ENCODE results near the gene NTSR1. TPM values are rescaled to one million over a fixed set of nuclear protein-coding genes. Genes with fewer than 3 reads are reported as not detected.

Gene NTSR1
- total RNA-seq, 4 donors from 2014 or later, result 0.06 to 0.09 TPM; not detected in 2

DNA sequence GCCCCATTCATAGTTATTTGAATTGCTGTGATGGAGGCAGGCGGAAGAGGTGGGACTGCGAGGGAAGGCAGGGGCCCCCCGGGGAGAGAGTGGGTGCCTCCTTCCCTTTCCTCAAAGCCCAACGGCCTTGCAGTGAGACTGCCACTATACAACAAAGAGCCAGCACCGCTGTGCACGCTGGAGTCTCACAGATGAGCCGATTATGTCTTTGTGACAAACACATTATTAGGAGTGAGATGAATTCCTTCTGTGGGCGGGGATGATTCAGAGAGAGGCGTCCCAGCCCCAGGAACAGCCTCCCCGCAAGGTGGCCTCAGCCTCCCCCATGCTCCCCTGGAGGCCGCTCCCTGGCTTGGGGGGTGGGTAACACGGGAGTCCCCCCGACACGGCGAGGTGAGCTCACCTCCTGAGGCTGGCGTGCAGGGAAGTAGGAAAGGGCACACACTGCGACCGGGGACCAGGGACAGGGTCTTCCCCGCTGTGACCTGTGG lies 26.7 kb downstream of the NTSR1 start:
- Histone ChIP-seq H3K9me3 (no peaks in the 10 kb centered on the region), H3K4me3 (no peak overlapping the region), H3K27ac (no peak overlapping the region), H3K36me3 (no peaks in the 10 kb centered on the region), H3K27me3 (peaks cover 0 to 83% (median 0%) of the 10 kb centered on the region in 4 donors), H3K4me1 (peaks cover under 1 to 23% (median 12%) of the 10 kb centered on the region in 3 donors)
- intact Hi-C loops (cut with DNase I), result no loop called here
- TF ChIP-seq, protein P1, sequence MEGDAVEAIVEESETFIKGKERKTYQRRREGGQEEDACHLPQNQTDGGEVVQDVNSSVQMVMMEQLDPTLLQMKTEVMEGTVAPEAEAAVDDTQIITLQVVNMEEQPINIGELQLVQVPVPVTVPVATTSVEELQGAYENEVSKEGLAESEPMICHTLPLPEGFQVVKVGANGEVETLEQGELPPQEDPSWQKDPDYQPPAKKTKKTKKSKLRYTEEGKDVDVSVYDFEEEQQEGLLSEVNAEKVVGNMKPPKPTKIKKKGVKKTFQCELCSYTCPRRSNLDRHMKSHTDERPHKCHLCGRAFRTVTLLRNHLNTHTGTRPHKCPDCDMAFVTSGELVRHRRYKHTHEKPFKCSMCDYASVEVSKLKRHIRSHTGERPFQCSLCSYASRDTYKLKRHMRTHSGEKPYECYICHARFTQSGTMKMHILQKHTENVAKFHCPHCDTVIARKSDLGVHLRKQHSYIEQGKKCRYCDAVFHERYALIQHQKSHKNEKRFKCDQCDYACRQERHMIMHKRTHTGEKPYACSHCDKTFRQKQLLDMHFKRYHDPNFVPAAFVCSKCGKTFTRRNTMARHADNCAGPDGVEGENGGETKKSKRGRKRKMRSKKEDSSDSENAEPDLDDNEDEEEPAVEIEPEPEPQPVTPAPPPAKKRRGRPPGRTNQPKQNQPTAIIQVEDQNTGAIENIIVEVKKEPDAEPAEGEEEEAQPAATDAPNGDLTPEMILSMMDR (IDR thresholded peaks at IDR 0.05), result no peak
- TF ChIP-seq POLR2A (IDR thresholded peaks at IDR 0.05), result no peak
- WGBS, 2 donors, result 17 to 32% methylated on average over 5 to 7 of the region's 19 CpGs
- DNase-seq, result no peak

DNA sequence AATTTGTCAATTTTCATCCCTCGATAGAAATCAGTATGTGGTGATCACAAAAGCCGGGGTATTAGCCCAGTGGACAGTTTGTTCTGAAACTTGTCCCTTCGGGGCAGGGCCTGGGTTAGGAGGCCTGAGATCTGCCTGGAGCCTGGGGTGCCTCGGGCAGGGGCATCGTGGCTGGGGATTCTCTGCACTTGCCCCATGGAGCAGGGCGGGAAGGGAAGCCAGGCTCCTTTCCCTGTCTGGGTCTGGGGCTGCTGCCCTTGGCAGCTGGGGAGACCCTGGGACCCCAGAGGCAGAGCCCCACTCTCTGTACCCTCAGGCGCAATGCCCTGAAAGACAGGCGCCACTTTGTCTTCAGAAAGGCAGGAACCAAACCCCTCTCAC lies 27.4 kb downstream of the NTSR1 start:
- no peak overlapping the region for H3K4me3 ChIP-seq
- H3K27me3 ChIP-seq, result peaks cover 0 to 90% (median 0%) of the 10 kb centered on the region in 4 donors
- no peak overlapping the region for H3K27ac ChIP-seq
- H3K9me3 ChIP-seq, result no peaks in the 10 kb centered on the region
- H3K36me3 ChIP-seq, result no peaks in the 10 kb centered on the region
- no peak for TF ChIP-seq POLR2A (IDR thresholded peaks at IDR 0.05)
- TF ChIP-seq, protein P1 (IDR thresholded peaks at IDR 0.05), result no peak
- peaks cover 7 to 29% (median 18%) of the 10 kb centered on the region in 3 donors for H3K4me1 ChIP-seq
- intact Hi-C loops (cut with DNase I), result no loop called here
- no peak for DNase-seq
- WGBS, 2 donors, result 80 to 84% methylated on average over 1 to 5 of the region's 8 CpGs

DNA sequence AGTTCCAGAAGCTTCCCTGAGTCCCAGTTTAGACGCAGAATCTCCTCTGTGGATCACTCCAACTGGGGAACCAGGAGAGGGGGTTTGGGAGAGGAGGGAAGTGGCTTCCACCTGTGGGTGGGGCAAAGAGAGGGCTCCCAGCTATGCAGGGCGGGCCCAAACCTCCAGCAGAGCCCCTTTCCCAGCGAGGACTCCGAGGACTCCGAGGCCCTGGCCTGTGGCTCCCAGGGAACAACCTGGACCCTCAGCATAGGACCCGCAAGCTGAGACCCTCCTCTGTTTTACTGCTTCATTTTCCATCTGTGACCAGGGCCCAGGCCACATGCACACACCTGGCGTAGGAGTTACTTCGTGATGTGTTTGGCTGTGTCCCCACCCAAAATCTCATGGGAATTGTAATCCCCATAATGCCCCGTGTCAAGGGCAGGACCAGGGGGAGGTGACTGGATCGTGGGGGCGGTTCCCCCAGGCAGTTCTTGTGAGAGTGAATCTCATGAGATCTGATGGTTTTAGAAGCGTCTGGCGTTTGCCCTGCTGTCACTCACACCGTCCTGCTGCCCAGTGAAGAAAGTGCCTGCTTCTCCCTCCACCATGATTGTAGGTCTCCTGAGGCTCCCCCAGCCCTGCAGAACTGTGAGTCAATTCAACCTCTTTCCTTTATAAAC lies 27.9 kb downstream of the NTSR1 start:
- DNase-seq, result no peak
- WGBS, 2 donors, result 76 to 80% methylated on average over 7 to 9 of the region's 14 CpGs
- H3K36me3 ChIP-seq, result no peaks in the 10 kb centered on the region
- no peak for TF ChIP-seq POLR2A (IDR thresholded peaks at IDR 0.05)
- TF ChIP-seq, protein P1 (IDR thresholded peaks at IDR 0.05), result no peak
- no peak overlapping the region for H3K27ac ChIP-seq
- H3K4me1 ChIP-seq, result peaks cover 9 to 34% (median 20%) of the 10 kb centered on the region in 3 donors
- H3K27me3 ChIP-seq, result peaks cover 0 to 95% (median 0%) of the 10 kb centered on the region in 4 donors
- intact Hi-C loops (cut with DNase I), result no loop called here
- H3K9me3 ChIP-seq, result no peaks in the 10 kb centered on the region
- no peak overlapping the region for H3K4me3 ChIP-seq

DNA sequence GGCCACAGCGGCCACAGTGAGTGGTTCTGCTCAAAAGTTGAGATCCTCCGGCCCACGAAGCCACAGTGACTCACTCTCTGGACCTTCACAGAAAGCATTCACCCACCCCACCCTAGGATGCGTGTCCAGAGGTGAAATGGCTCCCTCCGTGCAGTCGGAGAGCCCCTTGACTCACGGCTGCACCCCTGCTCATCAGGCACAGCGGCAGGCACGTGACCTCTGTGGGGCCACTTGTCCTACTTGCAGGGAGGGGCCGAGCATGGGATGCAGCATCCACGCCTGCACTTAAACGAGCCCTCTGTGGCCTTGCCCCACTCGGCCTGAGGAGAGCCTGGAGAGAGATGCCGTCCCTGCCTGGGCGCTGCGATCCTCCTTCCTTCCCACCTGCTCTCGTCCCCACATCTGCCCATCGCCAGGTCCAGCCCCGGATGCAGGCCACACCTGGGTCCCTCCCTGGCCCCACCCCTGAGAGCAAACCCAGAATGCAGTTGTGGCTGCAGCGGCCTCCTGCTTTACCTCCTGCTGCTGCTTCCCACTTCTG lies 28.7 kb downstream of the NTSR1 start:
- Histone ChIP-seq H3K9me3 (no peaks in the 10 kb centered on the region), H3K4me1 (peaks cover 9 to 42% (median 20%) of the 10 kb centered on the region in 3 donors), H3K27me3 (peaks cover 0 to 99% (median 0%) of the 10 kb centered on the region in 4 donors), H3K4me3 (no peak overlapping the region), H3K36me3 (no peaks in the 10 kb centered on the region), H3K27ac (no peak overlapping the region)
- TF ChIP-seq, protein P1 (IDR thresholded peaks at IDR 0.05), result no peak
- TF ChIP-seq POLR2A (IDR thresholded peaks at IDR 0.05), result no peak
- DNase-seq, result no peak
- WGBS, 2 donors, result 76 to 90% methylated on average over 6 to 10 of the region's 20 CpGs
- intact Hi-C loops (cut with DNase I), result no loop called here
